Choroid plexus epithelial cell (primary cell): Measurements from ENCODE around the gene PEX10.

ENCODE experiments used
- DNase-seq: peaks from one replicate; pipeline ENCODE4 v3.0.0-alpha.2; 2010; ENCODE audit warnings: low read depth
- H3K4me3 ChIP-seq: 2 replicates; pipeline ENCODE4 v1.5.1; 2011; ENCODE audit warnings: low read depth, mild to moderate bottlenecking, control low read depth, low read length, moderate library complexity
- TF ChIP-seq, protein P1 (sequence below): conservative IDR thresholded peaks from 2 replicates; pipeline ENCODE4 v1.5.1; 2011; ENCODE audit warnings: low read depth, mild to moderate bottlenecking, control low read depth, inconsistent platforms, low read length, moderate library complexity

The PEX10 gene

GRCh38 chr1:2384130-2384860 lies 28.1 kb downstream of the PEX10 start:
- TF ChIP-seq, protein P1, sequence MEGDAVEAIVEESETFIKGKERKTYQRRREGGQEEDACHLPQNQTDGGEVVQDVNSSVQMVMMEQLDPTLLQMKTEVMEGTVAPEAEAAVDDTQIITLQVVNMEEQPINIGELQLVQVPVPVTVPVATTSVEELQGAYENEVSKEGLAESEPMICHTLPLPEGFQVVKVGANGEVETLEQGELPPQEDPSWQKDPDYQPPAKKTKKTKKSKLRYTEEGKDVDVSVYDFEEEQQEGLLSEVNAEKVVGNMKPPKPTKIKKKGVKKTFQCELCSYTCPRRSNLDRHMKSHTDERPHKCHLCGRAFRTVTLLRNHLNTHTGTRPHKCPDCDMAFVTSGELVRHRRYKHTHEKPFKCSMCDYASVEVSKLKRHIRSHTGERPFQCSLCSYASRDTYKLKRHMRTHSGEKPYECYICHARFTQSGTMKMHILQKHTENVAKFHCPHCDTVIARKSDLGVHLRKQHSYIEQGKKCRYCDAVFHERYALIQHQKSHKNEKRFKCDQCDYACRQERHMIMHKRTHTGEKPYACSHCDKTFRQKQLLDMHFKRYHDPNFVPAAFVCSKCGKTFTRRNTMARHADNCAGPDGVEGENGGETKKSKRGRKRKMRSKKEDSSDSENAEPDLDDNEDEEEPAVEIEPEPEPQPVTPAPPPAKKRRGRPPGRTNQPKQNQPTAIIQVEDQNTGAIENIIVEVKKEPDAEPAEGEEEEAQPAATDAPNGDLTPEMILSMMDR: no peak
- H3K4me3 ChIP-seq: no peak overlapping the region
- no peak for DNase-seq

DNA sequence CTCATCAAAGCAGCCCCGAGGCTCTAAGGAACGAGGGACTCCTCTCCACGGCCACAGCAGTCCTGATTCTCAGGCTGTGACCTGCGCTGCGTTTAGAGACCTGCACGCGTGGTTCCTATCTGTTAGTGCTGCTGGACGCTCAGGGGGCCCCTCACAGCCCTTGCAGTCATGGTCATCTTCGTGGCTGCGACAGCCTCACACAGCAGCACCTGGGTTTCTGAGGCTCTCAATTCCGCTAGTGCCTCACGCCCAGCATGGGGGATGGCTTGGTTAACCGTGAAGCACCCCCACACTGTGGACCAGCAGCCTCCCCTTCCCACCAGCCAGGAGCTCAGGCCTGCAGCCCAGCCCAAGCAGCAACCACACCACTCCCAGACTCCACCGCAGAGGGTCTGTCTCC lies 28.8 kb downstream of the PEX10 start:
- no peak for DNase-seq
- TF ChIP-seq, protein P1: no peak
- H3K4me3 ChIP-seq: no peak overlapping the region

GRCh38 chr1:2382621-2383361 lies 29.6 kb downstream of the PEX10 start:
- TF ChIP-seq, protein P1: peak; percentile 73
- DNase-seq: peak; percentile 56
- no peak overlapping the region for H3K4me3 ChIP-seq

DNA sequence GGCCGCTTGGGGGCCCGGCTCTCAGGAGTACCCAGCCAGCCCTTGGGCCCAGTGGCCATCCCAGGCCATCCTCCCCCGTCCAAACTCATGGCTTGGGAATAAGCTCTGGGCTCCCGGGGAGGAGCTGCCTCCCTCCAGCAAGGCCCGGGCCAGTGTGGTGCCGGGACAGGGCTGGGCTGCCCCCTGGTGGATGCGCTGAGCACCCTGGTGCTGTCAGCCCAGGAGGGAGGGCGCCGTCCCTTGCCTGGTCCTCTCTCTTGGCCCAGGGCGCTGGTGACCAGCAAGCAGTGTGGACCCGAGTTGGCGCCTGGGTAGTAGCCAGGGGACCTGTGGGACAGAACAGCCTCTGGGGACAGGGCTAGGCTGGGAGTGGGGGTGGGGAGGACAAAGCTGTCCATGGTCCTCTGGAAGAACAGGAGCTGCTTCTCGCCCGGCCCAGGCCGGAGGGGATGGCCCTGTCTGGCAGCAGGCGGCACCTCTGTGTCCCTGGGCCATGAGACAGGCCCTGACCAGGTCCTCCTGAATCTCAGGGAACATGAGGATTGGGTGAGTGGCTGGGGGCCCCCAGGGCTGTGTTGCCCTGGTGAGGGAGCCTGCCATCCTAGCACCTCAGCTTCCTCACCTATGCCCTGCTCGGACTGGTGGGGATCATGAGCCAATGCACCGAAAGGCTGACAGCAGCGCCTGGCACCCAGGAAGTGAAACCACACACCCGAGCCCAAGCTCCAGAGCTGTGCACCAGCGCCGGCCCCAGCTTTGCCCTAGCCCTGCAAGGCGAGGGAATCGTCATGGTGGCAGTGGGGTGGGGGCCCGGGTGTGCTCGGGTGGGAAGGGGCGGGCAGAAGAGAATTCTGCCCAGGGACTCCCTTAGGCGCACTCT lies 30.4 kb downstream of the PEX10 start:
- DNase-seq: peak; percentile 79
- TF ChIP-seq, protein P1: peak; percentile 95
- no peak overlapping the region for H3K4me3 ChIP-seq

GRCh38 chr1:2380816-2381591 lies 31.4 kb downstream of the PEX10 start:
- TF ChIP-seq, protein P1: no peak
- no peak for DNase-seq
- H3K4me3 ChIP-seq: no peak overlapping the region

DNA sequence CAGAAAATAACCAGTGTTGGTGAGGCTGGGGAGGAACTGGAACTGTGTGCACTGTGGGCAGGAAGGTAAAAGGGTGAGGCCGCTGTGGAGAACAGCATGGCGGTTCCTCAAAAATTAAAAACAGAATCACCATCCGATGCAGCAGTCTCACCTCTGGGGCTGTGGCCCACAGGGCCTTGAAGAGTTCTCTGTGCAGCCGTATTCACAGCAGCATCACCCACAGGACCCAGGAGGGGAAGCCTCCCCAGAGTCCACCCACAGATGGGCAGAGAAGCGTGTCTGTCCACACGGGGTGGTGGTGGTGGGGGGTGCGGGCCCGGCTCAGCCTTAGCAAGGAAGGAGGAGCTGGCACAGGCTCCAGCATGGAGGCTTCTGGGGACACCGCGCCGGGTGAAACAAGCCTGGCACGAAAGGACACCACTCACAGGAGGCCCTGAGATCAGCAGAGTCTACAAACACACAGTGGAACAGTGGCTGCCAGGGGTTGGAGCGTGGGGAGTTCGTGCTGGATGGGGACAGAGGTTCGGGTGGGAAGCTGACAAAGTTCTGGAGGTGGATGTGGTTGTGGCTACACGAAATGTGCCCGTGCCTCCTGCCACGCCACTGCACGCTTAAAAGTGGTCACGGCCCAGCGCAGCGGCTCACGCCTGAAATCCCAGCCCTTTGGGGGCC lies 32.5 kb downstream of the PEX10 start:
- TF ChIP-seq, protein P1: no peak
- DNase-seq: no peak
- no peak overlapping the region for H3K4me3 ChIP-seq
